Measurements from ENCODE around the gene ARAF. TPM values are rescaled to one million over a fixed set of nuclear protein-coding genes. Genes with fewer than 3 reads are reported as not detected.

ARAF gene
- total RNA-seq, 1 donor from 2014 or later: 44.0 TPM

- H3K36me3 Mint-ChIP-seq (ENCODE audit: low read depth, unreplicated experiment): no peaks in the 10 kb centered on the region
- no peak for DNase-seq (ENCODE audit: low read depth)
- no peaks in the 10 kb centered on the region for H4K20me1 ChIP-seq (ENCODE audit: insufficient read depth, low read length)
- no peaks in the 10 kb centered on the region for H3K9me3 ChIP-seq (ENCODE audit: insufficient read depth, low read depth, low read length)
- H3K27me3 Mint-ChIP-seq (ENCODE audit: low read depth, unreplicated experiment): no peaks in the 10 kb centered on the region
- H3K4me3 ChIP-seq (ENCODE audit: insufficient read depth, low read depth, low read length): no peak overlapping the region
- no peak overlapping the region for H3K27ac Mint-ChIP-seq (ENCODE audit: unreplicated experiment)
- no peak overlapping the region for H3K4me2 ChIP-seq (ENCODE audit: low read length)
- no peaks in the 10 kb centered on the region for H3K27me3 ChIP-seq (ENCODE audit: insufficient read depth, low read length)
- peaks cover 18% of the 10 kb centered on the region for H3K4me1 ChIP-seq (ENCODE audit: insufficient read depth, low read length)
- H3K4me1 Mint-ChIP-seq (ENCODE audit: low read depth, unreplicated experiment): peaks cover 10% of the 10 kb centered on the region
- peak; percentile 34 for FAIRE-seq
- H3K79me2 ChIP-seq (ENCODE audit: insufficient read depth, low read length): no peaks in the 10 kb centered on the region
- H2AFZ ChIP-seq (ENCODE audit: low read depth, low read length): no peak overlapping the region
- H3K27ac ChIP-seq (ENCODE audit: low read depth, low read length): no peak overlapping the region
- no peaks in the 10 kb centered on the region for H3K9me3 Mint-ChIP-seq (ENCODE audit: unreplicated experiment)
- no peaks in the 10 kb centered on the region for H3K36me3 ChIP-seq (ENCODE audit: insufficient read depth, low read length)
- no peak overlapping the region for H3K9ac ChIP-seq (ENCODE audit: low read length)
- no peak overlapping the region for H3K4me3 Mint-ChIP-seq (ENCODE audit: unreplicated experiment)
- TF ChIP-seq, protein P1, sequence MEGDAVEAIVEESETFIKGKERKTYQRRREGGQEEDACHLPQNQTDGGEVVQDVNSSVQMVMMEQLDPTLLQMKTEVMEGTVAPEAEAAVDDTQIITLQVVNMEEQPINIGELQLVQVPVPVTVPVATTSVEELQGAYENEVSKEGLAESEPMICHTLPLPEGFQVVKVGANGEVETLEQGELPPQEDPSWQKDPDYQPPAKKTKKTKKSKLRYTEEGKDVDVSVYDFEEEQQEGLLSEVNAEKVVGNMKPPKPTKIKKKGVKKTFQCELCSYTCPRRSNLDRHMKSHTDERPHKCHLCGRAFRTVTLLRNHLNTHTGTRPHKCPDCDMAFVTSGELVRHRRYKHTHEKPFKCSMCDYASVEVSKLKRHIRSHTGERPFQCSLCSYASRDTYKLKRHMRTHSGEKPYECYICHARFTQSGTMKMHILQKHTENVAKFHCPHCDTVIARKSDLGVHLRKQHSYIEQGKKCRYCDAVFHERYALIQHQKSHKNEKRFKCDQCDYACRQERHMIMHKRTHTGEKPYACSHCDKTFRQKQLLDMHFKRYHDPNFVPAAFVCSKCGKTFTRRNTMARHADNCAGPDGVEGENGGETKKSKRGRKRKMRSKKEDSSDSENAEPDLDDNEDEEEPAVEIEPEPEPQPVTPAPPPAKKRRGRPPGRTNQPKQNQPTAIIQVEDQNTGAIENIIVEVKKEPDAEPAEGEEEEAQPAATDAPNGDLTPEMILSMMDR (IDR thresholded peaks at IDR 0.05; ENCODE audit: insufficient read depth, low read depth, low read length): no peak
- no peak for TF ChIP-seq EZH2 (IDR thresholded peaks at IDR 0.05; ENCODE audit: insufficient read depth, low read length)
These were observed 42.9 kb upstream of the ARAF start for GRCh38 chrX:47518144-47518543.

- Histone ChIP-seq H3K4me3 (ENCODE audit: insufficient read depth, low read depth, low read length) (peak overlapping the region; percentile 52), H3K27ac (ENCODE audit: low read depth, low read length) (no peak overlapping the region), H3K27me3 (ENCODE audit: insufficient read depth, low read length) (no peaks in the 10 kb centered on the region), H4K20me1 (ENCODE audit: insufficient read depth, low read length) (no peaks in the 10 kb centered on the region), H3K9me3 (ENCODE audit: insufficient read depth, low read depth, low read length) (no peaks in the 10 kb centered on the region), H3K36me3 (ENCODE audit: insufficient read depth, low read length) (no peaks in the 10 kb centered on the region), H3K9ac (ENCODE audit: low read length) (peak overlapping the region; percentile 77), H2AFZ (ENCODE audit: low read depth, low read length) (peak overlapping the region; percentile 69), H3K4me1 (ENCODE audit: insufficient read depth, low read length) (peaks cover under 1% of the 10 kb centered on the region), H3K79me2 (ENCODE audit: insufficient read depth, low read length) (no peaks in the 10 kb centered on the region), H3K4me2 (ENCODE audit: low read length) (peak overlapping the region; percentile 87)
- H3K9me3 Mint-ChIP-seq (ENCODE audit: unreplicated experiment): no peaks in the 10 kb centered on the region
- H3K4me1 Mint-ChIP-seq (ENCODE audit: low read depth, unreplicated experiment): no peaks in the 10 kb centered on the region
- no peaks in the 10 kb centered on the region for H3K36me3 Mint-ChIP-seq (ENCODE audit: low read depth, unreplicated experiment)
- FAIRE-seq: no peak
- TF ChIP-seq, protein P1 (IDR thresholded peaks at IDR 0.05; ENCODE audit: insufficient read depth, low read depth, low read length): peak; percentile 45
- no peak for TF ChIP-seq EZH2 (IDR thresholded peaks at IDR 0.05; ENCODE audit: insufficient read depth, low read length)
- H3K4me3 Mint-ChIP-seq (ENCODE audit: unreplicated experiment): peak overlapping the region; percentile 73
- no peak overlapping the region for H3K27ac Mint-ChIP-seq (ENCODE audit: unreplicated experiment)
- DNase-seq (ENCODE audit: low read depth): peak; percentile 30
- H3K27me3 Mint-ChIP-seq (ENCODE audit: low read depth, unreplicated experiment): peaks cover 2% of the 10 kb centered on the region
These were observed 37.7 kb upstream of the ARAF start for GRCh38 chrX:47523297-47523696.

GRCh38 chrX:47523713-47524166, 37.3 kb upstream of the ARAF start:
- no peaks in the 10 kb centered on the region for H3K9me3 Mint-ChIP-seq (ENCODE audit: unreplicated experiment)
- FAIRE-seq: no peak
- TF ChIP-seq, protein P1 (IDR thresholded peaks at IDR 0.05; ENCODE audit: insufficient read depth, low read depth, low read length): no peak
- TF ChIP-seq EZH2 (IDR thresholded peaks at IDR 0.05; ENCODE audit: insufficient read depth, low read length): no peak
- Histone ChIP-seq H3K4me1 (ENCODE audit: insufficient read depth, low read length) (no peaks in the 10 kb centered on the region), H4K20me1 (ENCODE audit: insufficient read depth, low read length) (no peaks in the 10 kb centered on the region), H3K9ac (ENCODE audit: low read length) (peak overlapping the region; percentile 77), H3K79me2 (ENCODE audit: insufficient read depth, low read length) (no peaks in the 10 kb centered on the region), H3K4me2 (ENCODE audit: low read length) (peak overlapping the region; percentile 87), H3K4me3 (ENCODE audit: insufficient read depth, low read depth, low read length) (peak overlapping the region; percentile 51), H3K27me3 (ENCODE audit: insufficient read depth, low read length) (no peaks in the 10 kb centered on the region), H3K9me3 (ENCODE audit: insufficient read depth, low read depth, low read length) (no peaks in the 10 kb centered on the region), H3K27ac (ENCODE audit: low read depth, low read length) (no peak overlapping the region), H2AFZ (ENCODE audit: low read depth, low read length) (peak overlapping the region; percentile 69), H3K36me3 (ENCODE audit: insufficient read depth, low read length) (no peaks in the 10 kb centered on the region)
- no peak overlapping the region for H3K27ac Mint-ChIP-seq (ENCODE audit: unreplicated experiment)
- no peak for DNase-seq (ENCODE audit: low read depth)
- H3K4me3 Mint-ChIP-seq (ENCODE audit: unreplicated experiment): no peak overlapping the region
- peaks cover 2% of the 10 kb centered on the region for H3K27me3 Mint-ChIP-seq (ENCODE audit: low read depth, unreplicated experiment)
- no peaks in the 10 kb centered on the region for H3K36me3 Mint-ChIP-seq (ENCODE audit: low read depth, unreplicated experiment)
- no peaks in the 10 kb centered on the region for H3K4me1 Mint-ChIP-seq (ENCODE audit: low read depth, unreplicated experiment)

All from astrocyte (in vitro differentiated cells and primary cell).